Activated T-cell treated with anti-CD3 and anti-CD28 coated beads, Interleukin-2, amount 50 U/mL, for 24 hours (primary cell): ENCODE data around the gene BABAM2.

ENCODE experiments used
- DNase-seq: peaks from one replicate; pipeline ENCODE4 v3.0.0-alpha.2; 2020
- H3K27ac Mint-ChIP-seq: 2 replicates; pipeline ENCODE4 v1.8.0; 2020; ENCODE audit warnings: mild to moderate bottlenecking, mixed read lengths
- H3K27me3 Mint-ChIP-seq: 2 replicates; pipeline ENCODE4 v1.8.0; 2020; ENCODE audit warnings: mixed read lengths
- H3K36me3 Mint-ChIP-seq: 2 replicates; pipeline ENCODE4 v1.8.0; 2020; ENCODE audit warnings: low read depth, mixed read lengths
- H3K4me1 Mint-ChIP-seq: 2 replicates; pipeline ENCODE4 v1.8.0; 2020; ENCODE audit warnings: low read depth, mixed read lengths
- H3K4me3 Mint-ChIP-seq: 2 replicates; pipeline ENCODE4 v1.8.0; 2020; ENCODE audit warnings: mild to moderate bottlenecking, moderate library complexity, mixed read lengths
- H3K9me3 Mint-ChIP-seq: 2 replicates; pipeline ENCODE4 v1.8.0; 2020; ENCODE audit warnings: mixed read lengths

Gene BABAM2

DNA sequence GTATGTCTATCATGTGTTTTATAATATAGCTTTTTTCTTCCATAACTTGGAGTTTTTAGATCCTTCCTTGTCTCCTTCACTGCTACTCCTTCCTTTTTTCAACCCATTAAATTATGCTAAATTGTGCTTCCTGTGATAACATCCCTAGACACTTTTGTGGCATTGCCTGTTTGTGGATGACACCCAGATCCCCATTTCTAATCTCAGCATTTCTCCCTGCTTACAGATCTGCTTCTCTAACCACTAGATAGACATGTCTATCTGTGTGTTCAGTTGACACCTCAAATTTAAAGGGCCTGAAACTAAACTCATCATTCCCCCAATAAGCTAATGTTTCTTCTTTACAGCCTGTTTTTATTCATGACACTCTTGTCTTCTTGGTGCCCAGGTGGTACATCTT lies 244.8 kb downstream of the BABAM2 start:
- Mint-ChIP-seq H3K4me3 (no peak overlapping the region), H3K27ac (no peak overlapping the region), H3K9me3 (no peaks in the 10 kb centered on the region), H3K36me3 (peaks cover 18% of the 10 kb centered on the region), H3K4me1 (peaks cover 19% of the 10 kb centered on the region), H3K27me3 (no peaks in the 10 kb centered on the region)
- DNase-seq: no peak

- no peak overlapping the region for H3K4me3 Mint-ChIP-seq
Measured at GRCh38 chr2:28135799-28136198, 245.3 kb downstream of the BABAM2 start.

GRCh38 chr2:28136556-28136955 lies 246.0 kb downstream of the BABAM2 start:
- no peaks in the 10 kb centered on the region for H3K9me3 Mint-ChIP-seq
- H3K36me3 Mint-ChIP-seq: peaks cover 15% of the 10 kb centered on the region
- no peak for DNase-seq
- peaks cover 19% of the 10 kb centered on the region for H3K4me1 Mint-ChIP-seq
- H3K4me3 Mint-ChIP-seq: no peak overlapping the region
- no peak overlapping the region for H3K27ac Mint-ChIP-seq
- H3K27me3 Mint-ChIP-seq: no peaks in the 10 kb centered on the region

More at GRCh38 chr2:28135799-28136198, 245.3 kb downstream of the BABAM2 start:
- Mint-ChIP-seq H3K27ac (no peak overlapping the region), H3K4me1 (peaks cover 19% of the 10 kb centered on the region), H3K36me3 (peaks cover 15% of the 10 kb centered on the region), H3K9me3 (no peaks in the 10 kb centered on the region), H3K27me3 (no peaks in the 10 kb centered on the region)
- no peak for DNase-seq

DNA sequence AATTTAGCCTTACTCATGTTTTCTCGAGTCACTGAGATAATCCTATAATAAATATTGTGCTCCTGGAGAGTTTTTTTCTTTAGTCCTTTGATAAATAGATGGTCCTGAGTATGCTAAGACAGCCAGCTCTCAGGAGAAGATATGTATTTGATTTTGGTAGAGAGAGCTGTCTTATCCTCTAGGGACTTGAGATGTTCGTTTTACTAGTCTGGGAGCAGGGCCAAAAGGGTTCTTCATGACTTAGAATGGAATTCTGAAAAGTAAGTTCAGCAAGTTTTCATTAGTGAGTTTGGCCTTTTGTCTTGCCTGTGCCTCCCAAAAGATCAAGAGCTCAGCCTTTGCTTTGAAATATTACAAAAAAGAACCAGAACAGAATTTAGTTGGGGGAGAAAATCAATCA lies 246.7 kb downstream of the BABAM2 start:
- no peaks in the 10 kb centered on the region for H3K27me3 Mint-ChIP-seq
- peaks cover 19% of the 10 kb centered on the region for H3K4me1 Mint-ChIP-seq
- H3K27ac Mint-ChIP-seq: no peak overlapping the region
- DNase-seq: no peak
- H3K9me3 Mint-ChIP-seq: no peaks in the 10 kb centered on the region
- no peak overlapping the region for H3K4me3 Mint-ChIP-seq
- peaks cover 14% of the 10 kb centered on the region for H3K36me3 Mint-ChIP-seq

DNA sequence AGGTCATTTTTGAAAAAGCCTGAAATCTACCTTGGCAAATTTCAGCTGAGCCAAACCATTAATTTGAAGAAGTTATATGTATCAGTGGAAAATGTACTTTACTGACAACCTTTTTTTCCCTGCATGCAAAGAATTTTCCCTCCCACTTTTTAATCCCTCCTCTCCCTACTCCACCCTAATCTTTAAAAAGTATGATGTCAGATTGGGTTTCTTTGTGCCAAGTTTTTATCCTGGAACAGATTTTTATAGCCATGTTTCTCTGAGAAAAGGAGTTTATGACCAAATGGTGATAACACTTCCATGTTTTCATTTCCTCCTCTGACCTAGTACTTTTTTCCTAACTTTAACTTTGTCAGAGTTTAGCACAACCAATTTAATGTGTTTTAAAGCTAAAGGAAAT lies 251.9 kb downstream of the BABAM2 start:
- Mint-ChIP-seq H3K9me3 (no peaks in the 10 kb centered on the region), H3K27me3 (no peaks in the 10 kb centered on the region), H3K4me3 (no peak overlapping the region), H3K4me1 (no peaks in the 10 kb centered on the region), H3K27ac (no peak overlapping the region), H3K36me3 (peaks cover 8% of the 10 kb centered on the region)
- DNase-seq: no peak

GRCh38 chr2:28148000-28148399 lies 257.5 kb downstream of the BABAM2 start:
- Mint-ChIP-seq H3K36me3 (peaks cover 38% of the 10 kb centered on the region), H3K9me3 (no peaks in the 10 kb centered on the region), H3K4me1 (no peaks in the 10 kb centered on the region), H3K27me3 (no peaks in the 10 kb centered on the region), H3K27ac (no peak overlapping the region), H3K4me3 (no peak overlapping the region)
- no peak for DNase-seq

- no peak for DNase-seq
- H3K4me1 Mint-ChIP-seq: no peaks in the 10 kb centered on the region
- no peak overlapping the region for H3K4me3 Mint-ChIP-seq
- no peaks in the 10 kb centered on the region for H3K9me3 Mint-ChIP-seq
- H3K36me3 Mint-ChIP-seq: peaks cover 43% of the 10 kb centered on the region
- no peak overlapping the region for H3K27ac Mint-ChIP-seq
- no peaks in the 10 kb centered on the region for H3K27me3 Mint-ChIP-seq
Measured at GRCh38 chr2:28148566-28148965, 258.0 kb downstream of the BABAM2 start.

- peaks cover 8% of the 10 kb centered on the region for H3K9me3 Mint-ChIP-seq
- no peaks in the 10 kb centered on the region for H3K27me3 Mint-ChIP-seq
- H3K36me3 Mint-ChIP-seq: peaks cover 60% of the 10 kb centered on the region
- no peak overlapping the region for H3K27ac Mint-ChIP-seq
- H3K4me1 Mint-ChIP-seq: no peaks in the 10 kb centered on the region
- DNase-seq: no peak
- H3K4me3 Mint-ChIP-seq: no peak overlapping the region
Measured at GRCh38 chr2:28150236-28150915, 259.8 kb downstream of the BABAM2 start.

- peaks cover 14% of the 10 kb centered on the region for H3K9me3 Mint-ChIP-seq
- H3K36me3 Mint-ChIP-seq: peaks cover 63% of the 10 kb centered on the region
- no peak overlapping the region for H3K4me3 Mint-ChIP-seq
- no peaks in the 10 kb centered on the region for H3K4me1 Mint-ChIP-seq
- no peak for DNase-seq
- H3K27ac Mint-ChIP-seq: no peak overlapping the region
- H3K27me3 Mint-ChIP-seq: no peaks in the 10 kb centered on the region
Measured at GRCh38 chr2:28150994-28151393, 260.5 kb downstream of the BABAM2 start.

- Mint-ChIP-seq H3K4me1 (no peaks in the 10 kb centered on the region), H3K9me3 (peaks cover 15% of the 10 kb centered on the region), H3K4me3 (no peak overlapping the region), H3K27me3 (no peaks in the 10 kb centered on the region), H3K27ac (no peak overlapping the region), H3K36me3 (peaks cover 67% of the 10 kb centered on the region)
- DNase-seq: no peak
Measured at GRCh38 chr2:28152585-28153280, 262.2 kb downstream of the BABAM2 start.

- peaks cover 15% of the 10 kb centered on the region for H3K9me3 Mint-ChIP-seq
- H3K36me3 Mint-ChIP-seq: peaks cover 60% of the 10 kb centered on the region
- no peaks in the 10 kb centered on the region for H3K27me3 Mint-ChIP-seq
- no peak overlapping the region for H3K4me3 Mint-ChIP-seq
- no peaks in the 10 kb centered on the region for H3K4me1 Mint-ChIP-seq
- no peak overlapping the region for H3K27ac Mint-ChIP-seq
- DNase-seq: no peak
Measured at GRCh38 chr2:28153851-28154250, 263.3 kb downstream of the BABAM2 start.

DNA sequence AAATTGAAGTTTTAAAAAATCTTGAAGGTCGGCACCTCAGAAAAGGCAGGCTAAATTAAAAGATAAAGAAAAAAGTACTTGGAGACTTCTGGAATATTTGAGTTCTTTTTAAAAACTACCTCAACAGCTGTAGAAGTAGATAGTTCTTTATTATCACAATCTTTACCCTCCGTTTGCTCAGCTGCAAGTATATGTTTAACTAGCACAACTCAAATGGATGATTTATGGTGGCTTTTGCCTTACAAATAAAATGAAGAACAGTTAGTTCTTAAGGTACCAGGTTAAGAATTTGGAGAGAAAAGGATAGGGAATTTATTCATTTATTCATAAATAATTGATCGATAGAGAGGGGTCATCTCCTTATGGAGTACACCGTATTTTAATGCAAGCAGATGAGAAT lies 264.6 kb downstream of the BABAM2 start:
- no peaks in the 10 kb centered on the region for H3K4me1 Mint-ChIP-seq
- H3K9me3 Mint-ChIP-seq: peaks cover 15% of the 10 kb centered on the region
- no peaks in the 10 kb centered on the region for H3K27me3 Mint-ChIP-seq
- H3K27ac Mint-ChIP-seq: no peak overlapping the region
- no peak overlapping the region for H3K4me3 Mint-ChIP-seq
- DNase-seq: no peak
- peaks cover 61% of the 10 kb centered on the region for H3K36me3 Mint-ChIP-seq

DNA sequence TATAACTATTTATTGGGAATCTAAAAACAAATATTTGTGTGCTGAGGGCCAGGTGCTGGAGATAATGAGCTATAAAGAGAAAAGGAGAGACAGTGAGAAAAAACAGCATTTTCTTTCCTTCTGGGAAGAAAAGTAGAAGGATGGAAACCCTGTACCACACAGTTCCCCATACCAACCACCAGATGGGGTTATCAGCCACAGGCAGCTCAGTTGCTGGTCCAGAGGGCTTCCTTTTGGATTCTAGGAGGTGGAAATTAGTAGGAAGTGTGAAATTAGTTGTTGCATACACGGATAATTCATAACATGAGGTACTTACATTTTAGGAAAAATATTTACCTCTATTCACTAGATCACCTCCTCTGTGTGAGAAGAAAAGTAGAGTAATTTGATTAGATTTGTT lies 265.1 kb downstream of the BABAM2 start:
- peaks cover 15% of the 10 kb centered on the region for H3K9me3 Mint-ChIP-seq
- H3K4me1 Mint-ChIP-seq: no peaks in the 10 kb centered on the region
- no peak overlapping the region for H3K27ac Mint-ChIP-seq
- no peak for DNase-seq
- H3K27me3 Mint-ChIP-seq: no peaks in the 10 kb centered on the region
- peaks cover 60% of the 10 kb centered on the region for H3K36me3 Mint-ChIP-seq
- H3K4me3 Mint-ChIP-seq: no peak overlapping the region

- peaks cover 34% of the 10 kb centered on the region for H3K36me3 Mint-ChIP-seq
- DNase-seq: no peak
- no peak overlapping the region for H3K27ac Mint-ChIP-seq
- peaks cover 15% of the 10 kb centered on the region for H3K9me3 Mint-ChIP-seq
- no peaks in the 10 kb centered on the region for H3K27me3 Mint-ChIP-seq
- H3K4me3 Mint-ChIP-seq: no peak overlapping the region
- no peaks in the 10 kb centered on the region for H3K4me1 Mint-ChIP-seq
Measured at GRCh38 chr2:28158791-28159190, 268.3 kb downstream of the BABAM2 start.

DNA sequence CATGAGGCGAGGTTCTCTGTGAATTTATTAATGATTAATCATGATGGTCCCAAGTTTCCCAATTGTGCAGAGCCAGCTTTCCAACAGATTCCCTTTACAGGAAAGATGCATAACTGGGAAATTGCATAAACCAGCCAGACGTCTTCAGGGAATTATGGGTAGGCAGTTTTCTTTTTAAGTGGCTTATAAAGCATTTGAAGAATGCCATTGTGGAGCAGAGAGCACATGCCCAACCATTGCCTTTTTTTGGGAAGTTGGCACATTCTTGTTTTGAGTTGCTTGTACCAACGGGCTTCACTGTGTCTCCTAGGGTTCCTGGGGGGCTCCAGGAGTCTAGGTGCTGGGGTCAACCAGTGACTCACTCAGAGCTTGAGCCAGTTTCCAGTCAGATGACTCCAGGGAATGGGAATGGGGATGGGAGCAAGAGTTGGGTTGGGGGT lies 270.5 kb downstream of the BABAM2 start:
- peaks cover 22% of the 10 kb centered on the region for H3K36me3 Mint-ChIP-seq
- H3K27ac Mint-ChIP-seq: no peak overlapping the region
- H3K4me3 Mint-ChIP-seq: no peak overlapping the region
- no peaks in the 10 kb centered on the region for H3K27me3 Mint-ChIP-seq
- peaks cover 1% of the 10 kb centered on the region for H3K9me3 Mint-ChIP-seq
- no peak for DNase-seq
- no peaks in the 10 kb centered on the region for H3K4me1 Mint-ChIP-seq
